ENCODE measurements around the gene CACNA2D4. TPM values are rescaled to one million over a fixed set of nuclear protein-coding genes. Genes with fewer than 3 reads are reported as not detected.

CACNA2D4 gene
- total RNA-seq, 1 donor from 2014 or later: 0.58 TPM

DNA sequence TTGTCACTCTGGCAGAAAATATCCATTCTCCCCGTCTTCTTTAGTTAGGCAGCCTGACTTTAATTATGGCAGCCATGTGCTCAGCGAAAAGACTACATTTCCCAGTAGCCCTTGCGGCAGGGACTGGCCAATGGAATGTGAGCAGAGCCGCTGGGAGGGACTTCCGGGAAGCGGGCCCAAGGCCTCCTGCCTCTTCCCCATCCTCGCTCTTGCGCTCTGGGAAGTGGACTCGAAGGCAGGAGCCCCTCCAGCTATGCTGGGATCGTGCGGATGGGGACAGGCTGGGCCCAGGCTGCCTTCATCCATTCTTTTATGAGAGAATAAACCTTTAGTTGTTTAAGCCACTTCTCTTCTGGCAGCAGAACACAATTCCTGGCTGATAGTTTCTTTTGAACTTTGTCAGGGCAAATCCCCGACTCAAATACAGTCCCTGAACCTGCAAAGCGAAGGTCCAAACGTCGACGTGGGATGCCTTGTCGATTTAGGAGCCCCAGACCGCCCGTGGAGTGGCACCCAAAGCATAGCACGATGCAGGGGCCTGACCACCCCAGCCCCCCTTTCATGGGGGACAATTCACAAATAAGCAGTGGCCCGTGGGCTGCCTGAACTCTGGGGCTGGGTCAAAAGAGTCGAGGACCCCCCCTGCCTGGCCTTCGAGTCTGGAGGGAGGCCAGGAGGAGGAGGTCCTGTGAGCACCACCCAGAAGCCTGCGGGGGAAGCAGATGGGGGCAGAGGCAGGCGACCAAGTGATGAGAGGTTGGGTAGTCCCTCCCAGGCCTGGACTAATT lies 113.7 kb downstream of the CACNA2D4 start:
- Histone ChIP-seq H3K27me3 (ENCODE audit: control insufficient read depth, insufficient read depth, low read length) (no peaks in the 10 kb centered on the region), H3K4me3 (ENCODE audit: low read depth, low read length) (no peak overlapping the region), H3K36me3 (ENCODE audit: control insufficient read depth, insufficient read depth, low read length) (no peaks in the 10 kb centered on the region)
- peak; percentile 58 for DNase-seq (ENCODE audit: low read depth)
- no peak for TF ChIP-seq CTCF (IDR thresholded peaks at IDR 0.05; ENCODE audit: insufficient read depth, low read length, poor library complexity, severe bottlenecking)

GRCh38 chr12:1803736-1804135 lies 114.7 kb downstream of the CACNA2D4 start:
- Histone ChIP-seq H3K27me3 (ENCODE audit: control insufficient read depth, insufficient read depth, low read length) (no peaks in the 10 kb centered on the region), H3K4me3 (ENCODE audit: low read depth, low read length) (no peak overlapping the region), H3K36me3 (ENCODE audit: control insufficient read depth, insufficient read depth, low read length) (no peaks in the 10 kb centered on the region)
- TF ChIP-seq CTCF (IDR thresholded peaks at IDR 0.05; ENCODE audit: insufficient read depth, low read length, poor library complexity, severe bottlenecking): no peak
- DNase-seq (ENCODE audit: low read depth): no peak

DNA sequence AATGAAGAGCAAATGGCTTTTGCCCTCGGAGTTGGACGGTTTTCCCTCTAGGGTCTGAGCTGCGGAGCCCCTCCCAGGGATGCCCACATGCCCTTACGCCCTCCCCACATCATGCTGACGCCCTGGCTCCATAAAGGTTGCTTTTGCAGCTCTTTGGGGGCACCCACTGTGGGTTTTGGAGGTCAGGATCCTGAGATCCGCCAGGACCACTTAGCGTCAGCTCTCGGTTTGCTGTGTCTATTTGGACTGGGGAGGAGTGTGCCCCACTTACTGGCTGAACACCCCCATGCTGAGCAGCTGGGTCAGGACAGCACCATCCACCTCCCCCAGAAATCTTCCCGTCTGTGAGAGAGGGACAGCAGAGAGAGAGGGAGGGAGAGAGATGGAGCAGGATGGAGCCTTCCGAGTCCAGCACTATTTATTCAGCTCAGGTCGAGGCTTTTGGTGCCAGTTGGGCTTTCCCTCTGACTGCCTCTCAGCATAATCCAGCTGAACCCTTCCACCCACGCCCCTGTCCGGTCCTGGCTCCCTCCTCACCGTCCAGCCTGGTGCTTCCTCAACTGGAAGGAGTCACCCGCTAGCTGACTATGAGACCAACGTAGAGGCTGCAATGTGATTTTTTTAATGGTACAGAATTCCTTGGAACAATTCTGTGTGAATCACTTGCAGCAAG lies 117.0 kb downstream of the CACNA2D4 start:
- H3K4me3 ChIP-seq (ENCODE audit: low read depth, low read length): no peak overlapping the region
- H3K27me3 ChIP-seq (ENCODE audit: control insufficient read depth, insufficient read depth, low read length): peaks cover 8% of the 10 kb centered on the region
- no peak for DNase-seq (ENCODE audit: low read depth)
- no peak for TF ChIP-seq CTCF (IDR thresholded peaks at IDR 0.05; ENCODE audit: insufficient read depth, low read length, poor library complexity, severe bottlenecking)
- H3K36me3 ChIP-seq (ENCODE audit: control insufficient read depth, insufficient read depth, low read length): no peaks in the 10 kb centered on the region

GRCh38 chr12:1800401-1801302 lies 117.8 kb downstream of the CACNA2D4 start:
- TF ChIP-seq CTCF (IDR thresholded peaks at IDR 0.05; ENCODE audit: insufficient read depth, low read length, poor library complexity, severe bottlenecking): peak; percentile 6
- H3K36me3 ChIP-seq (ENCODE audit: control insufficient read depth, insufficient read depth, low read length): no peaks in the 10 kb centered on the region
- H3K27me3 ChIP-seq (ENCODE audit: control insufficient read depth, insufficient read depth, low read length): peaks cover 8% of the 10 kb centered on the region
- no peak overlapping the region for H3K4me3 ChIP-seq (ENCODE audit: low read depth, low read length)
- DNase-seq (ENCODE audit: low read depth): no peak

GRCh38 chr12:1799882-1800400 lies 118.5 kb downstream of the CACNA2D4 start:
- H3K36me3 ChIP-seq (ENCODE audit: control insufficient read depth, insufficient read depth, low read length): no peaks in the 10 kb centered on the region
- TF ChIP-seq CTCF (IDR thresholded peaks at IDR 0.05; ENCODE audit: insufficient read depth, low read length, poor library complexity, severe bottlenecking): no peak
- peaks cover 8% of the 10 kb centered on the region for H3K27me3 ChIP-seq (ENCODE audit: control insufficient read depth, insufficient read depth, low read length)
- H3K4me3 ChIP-seq (ENCODE audit: low read depth, low read length): no peak overlapping the region
- DNase-seq (ENCODE audit: low read depth): no peak
